Measurements from ENCODE around the gene TMEM207.
"Not testable (repeated sequence)": the region's sequence is repeated elsewhere in the genome, so short reads cannot be mapped to it uniquely, and the experiment has no call there.

Gene TMEM207

DNA sequence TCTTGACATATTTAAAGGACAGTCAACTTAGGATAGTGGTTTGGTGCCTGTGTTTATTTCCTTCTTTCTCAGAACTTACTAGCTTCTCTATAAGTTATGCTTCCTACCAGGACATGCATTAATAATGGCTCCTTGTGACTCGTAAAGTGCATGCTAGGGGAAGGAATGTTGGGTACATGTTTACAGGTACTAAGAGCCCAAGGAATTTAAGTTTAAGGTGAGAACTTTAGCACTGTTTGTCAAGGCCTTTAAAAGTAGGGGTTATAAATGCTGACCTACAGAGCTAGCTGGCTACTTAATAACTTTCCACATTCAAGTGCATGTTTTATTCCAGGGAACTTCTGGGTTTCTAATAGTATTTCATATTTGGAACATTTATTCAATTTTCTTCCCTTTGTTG is at the start of gene TMEM207:
Gene TMEM207 (minus strand): TSS at position 101 of the 400 bp plus-strand sequence. CDS start 92 bp downstream, at position 9.
- DNase-seq, result no peak

GRCh38 chr3:190499122-190499521 is 49.4 kb upstream of the TMEM207 start:
- DNase-seq, result no peak

DNA sequence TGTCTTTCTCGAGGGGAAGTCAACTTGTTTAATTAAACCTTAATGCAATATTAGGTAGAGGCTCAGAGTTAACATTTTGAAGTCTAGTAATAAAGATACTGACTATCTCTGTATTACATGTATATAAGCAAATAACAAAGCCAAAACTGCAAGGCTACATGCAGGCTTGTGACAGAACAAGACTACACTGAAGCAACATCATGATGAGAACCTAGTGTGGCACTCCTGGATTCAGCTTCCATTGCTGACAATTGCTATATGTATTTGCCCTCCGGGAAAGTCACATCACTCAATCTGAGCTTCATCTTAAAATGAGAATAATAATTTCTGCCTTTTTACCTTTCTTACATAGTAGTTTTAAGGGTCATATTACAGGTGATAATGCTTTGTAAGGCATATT is 48.6 kb upstream of the TMEM207 start:
- no peak for DNase-seq

DNA sequence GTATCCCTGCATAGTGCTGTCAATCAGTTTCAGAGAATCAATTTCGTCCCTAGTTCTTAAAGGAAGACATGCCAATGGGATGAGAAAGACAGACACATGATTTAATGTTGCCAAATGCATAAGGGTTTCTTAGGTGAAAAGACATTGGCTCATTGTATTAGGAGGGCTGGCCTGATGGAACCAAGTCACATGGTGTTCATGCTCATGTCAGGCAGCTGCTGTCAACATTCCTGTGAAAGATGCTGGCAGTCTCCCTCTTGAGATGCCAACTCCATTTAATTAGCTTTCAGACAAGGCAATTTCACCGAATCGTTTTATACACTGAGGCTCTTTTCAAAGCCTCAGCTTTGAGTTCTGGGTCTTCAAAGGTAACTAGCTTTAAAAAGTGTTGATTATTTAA is 48.1 kb upstream of the TMEM207 start:
- DNase-seq, result no peak

GRCh38 chr3:190496859-190497258 is 47.2 kb upstream of the TMEM207 start:
- no peak for DNase-seq

DNA sequence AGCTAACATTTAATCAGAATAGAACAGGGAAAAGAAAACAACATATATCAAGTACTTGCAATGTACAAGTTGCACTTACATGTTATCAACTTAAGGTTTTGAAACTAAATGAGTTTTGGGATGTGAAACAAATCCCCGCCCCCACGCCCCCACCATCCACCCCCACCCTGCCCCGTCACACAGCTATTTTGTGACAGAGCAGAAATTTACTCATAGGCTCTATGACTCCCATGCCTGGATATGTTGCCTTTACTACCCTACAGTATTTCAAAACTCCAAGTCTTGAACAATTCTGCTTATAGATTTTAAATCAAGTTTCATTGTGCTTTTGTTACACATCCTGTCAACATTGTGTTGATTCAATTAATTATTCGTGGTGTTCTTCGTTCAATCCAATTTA is 46.1 kb upstream of the TMEM207 start:
- DNase-seq, result no peak

DNA sequence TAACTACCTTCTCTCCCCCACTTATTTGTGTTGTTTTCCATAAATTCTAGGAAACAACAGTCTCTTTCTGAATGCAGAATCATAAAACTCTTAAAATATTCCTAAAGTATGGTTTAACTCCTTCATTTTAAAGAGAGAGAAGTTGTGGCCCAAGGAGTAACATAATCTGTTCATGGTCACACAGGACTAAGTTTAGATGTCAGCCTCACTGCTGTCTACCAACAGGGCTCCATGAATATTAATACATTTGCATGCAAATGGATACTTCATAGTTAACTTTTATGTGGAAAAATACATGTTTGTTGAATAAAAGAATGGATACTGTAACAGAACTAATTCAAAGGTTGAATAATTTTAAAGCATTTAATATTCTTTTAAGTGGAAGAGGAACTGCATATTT is 45.7 kb upstream of the TMEM207 start:
- DNase-seq, result no peak

DNA sequence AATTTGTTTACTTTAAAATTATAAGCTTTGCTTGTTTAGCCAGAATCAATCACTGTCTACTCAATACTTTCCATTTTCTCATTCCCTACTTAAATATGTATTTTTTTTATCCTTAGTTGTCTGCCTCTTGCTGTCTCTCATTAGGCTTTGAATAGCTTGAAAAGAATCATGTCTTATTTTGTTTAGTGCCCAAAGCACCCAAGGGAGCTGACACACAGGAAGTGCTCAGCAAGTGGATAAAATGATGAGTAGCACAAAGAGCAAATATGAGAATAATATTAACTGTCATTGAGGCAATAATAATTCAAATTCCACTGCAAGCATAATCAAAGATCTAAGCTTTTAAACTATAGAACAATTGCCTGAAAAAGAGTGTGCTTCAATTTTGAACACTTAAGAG is 45.2 kb upstream of the TMEM207 start:
- DNase-seq, result no peak

DNA sequence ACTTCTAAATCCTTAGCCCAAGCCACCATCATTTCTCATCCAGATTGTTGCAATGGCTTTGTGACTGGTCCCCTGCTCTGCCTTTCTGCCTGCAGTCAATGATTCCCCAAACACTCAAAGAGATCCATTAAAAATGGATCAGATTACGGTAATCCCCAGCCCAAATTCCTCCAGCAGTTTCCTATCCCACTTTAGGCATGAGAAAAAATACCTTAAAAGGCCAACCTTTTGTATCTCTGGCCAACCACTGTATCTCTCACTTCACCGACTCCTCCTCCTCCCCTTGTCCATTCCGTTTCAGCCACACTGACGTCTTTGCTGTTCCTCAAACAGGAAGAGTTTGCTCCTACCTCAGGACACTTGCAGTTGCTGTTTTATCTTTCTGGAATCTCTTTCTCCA is 43.3 kb upstream of the TMEM207 start:
- DNase-seq, result no peak

- no peak for DNase-seq
Observed at GRCh38 chr3:190492129-190492528, 42.4 kb upstream of the TMEM207 start.

DNA sequence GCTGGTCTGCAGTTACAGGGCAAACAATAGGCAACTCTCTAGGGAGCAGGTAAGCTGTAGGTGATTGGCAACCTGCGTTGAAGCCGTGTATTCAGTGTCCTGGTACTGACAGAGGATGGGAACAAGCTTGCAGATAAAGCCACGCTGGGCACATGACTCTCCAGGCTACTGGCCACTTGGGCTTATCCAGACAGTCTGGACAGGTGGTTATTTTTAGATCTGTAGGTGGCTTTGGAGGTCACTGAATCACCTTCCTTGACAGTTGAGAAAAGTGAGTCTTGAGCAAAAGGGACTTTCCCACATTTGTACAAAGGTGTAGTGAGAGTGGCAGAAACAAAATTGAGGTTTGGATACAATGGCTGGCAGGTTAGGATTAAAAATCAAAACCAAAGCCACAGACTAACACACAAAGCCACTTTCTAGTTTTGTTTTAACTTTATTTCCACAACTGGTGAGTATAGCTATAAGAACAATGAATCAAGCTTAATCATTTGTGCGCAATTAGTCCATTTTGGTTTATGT is 41.9 kb upstream of the TMEM207 start:
- DNase-seq, result no peak

DNA sequence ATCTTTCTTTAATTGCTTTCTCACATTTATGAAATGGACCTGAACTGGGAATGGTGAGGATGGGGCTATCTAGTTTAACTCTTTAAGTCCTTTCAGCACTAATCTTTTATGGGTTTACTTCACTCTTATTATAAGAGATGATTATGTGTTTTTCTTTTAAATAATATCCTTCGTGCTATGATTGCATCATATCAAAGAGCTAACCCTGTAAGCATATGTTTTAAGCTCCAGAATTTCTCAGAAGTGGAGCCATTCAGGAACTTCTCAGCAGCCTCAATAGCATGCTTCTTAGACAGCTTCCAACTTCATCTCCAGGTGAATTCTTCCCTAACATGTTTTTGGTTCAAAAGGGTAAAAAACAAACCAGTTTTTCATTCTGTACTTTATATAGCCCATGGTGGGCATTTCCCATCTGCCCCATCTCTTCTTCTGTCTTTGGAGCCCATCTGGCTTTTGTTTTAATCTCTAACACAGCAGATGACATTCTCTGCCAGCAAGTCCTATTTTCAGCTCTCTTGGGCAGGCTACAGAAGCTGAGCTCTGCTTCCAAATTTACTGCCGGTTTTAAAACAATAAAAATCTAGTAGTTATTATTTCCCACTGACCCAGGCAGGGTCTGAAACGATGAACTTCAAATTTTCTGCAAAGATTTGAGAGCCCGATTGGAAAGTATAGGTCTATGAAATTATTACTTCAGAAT is 37.4 kb upstream of the TMEM207 start:
- no peak for DNase-seq

DNA sequence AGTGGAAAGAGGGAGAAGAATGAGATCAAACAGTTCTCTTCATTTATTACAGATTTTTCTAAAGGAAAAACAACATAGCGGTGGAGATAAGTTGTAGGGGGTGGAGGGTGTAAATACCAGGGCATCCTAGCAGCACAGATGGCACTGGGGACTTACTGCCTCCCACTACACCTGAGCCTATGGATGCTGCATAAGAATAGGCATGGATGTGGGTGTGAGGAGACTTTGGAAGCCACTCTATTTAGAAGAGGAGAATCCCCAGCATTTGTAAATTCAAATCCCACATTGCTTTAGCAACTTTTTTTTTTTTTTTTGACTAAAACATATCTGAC is 36.8 kb upstream of the TMEM207 start:
- DNase-seq, result no peak

- no peak for DNase-seq
Observed at GRCh38 chr3:190485830-190486532, 36.3 kb upstream of the TMEM207 start.

DNA sequence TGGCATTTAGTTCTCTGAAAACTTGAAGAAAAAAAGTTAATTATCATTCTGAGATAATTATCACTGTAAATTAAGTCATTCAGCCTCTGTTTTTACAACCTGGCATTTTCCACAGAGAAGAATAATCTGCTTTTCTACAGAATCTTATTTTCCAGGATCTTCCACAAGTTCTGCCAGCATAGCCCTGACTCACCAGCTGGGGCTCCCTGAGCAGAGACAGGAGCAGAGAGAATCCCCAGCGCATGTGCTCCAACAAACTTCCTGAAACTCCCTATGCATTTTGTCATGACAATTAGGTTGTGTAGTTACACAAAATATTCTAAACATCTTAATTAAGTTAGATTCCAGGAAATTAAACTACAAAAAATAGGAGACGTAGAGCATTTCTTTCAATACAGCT is 32.1 kb upstream of the TMEM207 start:
- no peak for DNase-seq

DNA sequence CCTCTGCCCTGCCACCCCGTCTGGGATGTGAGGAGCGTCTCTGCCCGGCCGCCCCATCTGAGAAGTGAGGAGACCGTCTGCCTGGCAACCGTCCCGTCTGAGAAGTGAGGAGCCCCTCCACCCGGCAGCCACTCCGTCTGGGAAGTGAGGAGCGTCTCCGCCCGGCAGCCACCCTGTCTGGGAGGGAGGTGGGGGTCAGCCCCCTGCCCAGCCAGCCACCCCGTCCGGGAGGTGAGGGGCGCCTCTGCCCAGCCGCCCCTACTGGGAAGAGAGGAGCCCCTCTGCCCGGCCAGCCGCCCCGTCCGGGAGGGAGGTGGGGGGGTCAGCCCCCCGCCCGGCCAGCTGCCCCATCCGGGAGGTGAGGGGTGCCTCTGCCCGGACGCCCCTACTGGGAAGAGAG is 23.6 kb upstream of the TMEM207 start:
- not testable (repeated sequence) for DNase-seq

GRCh38 chr3:190467922-190468321 is 18.2 kb upstream of the TMEM207 start:
- DNase-seq, result no peak

DNA sequence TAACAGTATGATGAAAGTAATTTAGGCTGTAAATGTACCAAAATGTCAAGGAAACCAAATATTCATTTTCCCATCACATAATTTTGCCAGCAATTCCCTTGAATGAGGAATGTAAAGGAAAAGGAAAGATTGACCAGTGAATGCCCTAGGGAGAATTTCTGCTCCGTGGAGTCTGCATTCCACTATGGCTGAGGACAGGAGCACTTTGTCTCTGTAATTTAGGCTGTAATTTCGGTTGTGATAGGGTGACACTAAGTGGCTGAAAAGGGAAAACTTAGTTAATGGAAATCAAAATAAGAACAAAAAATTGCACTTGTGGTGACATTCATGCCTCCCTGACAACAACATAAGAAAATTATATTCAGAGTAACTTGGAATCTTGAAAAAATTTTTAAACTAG is 8.3 kb upstream of the TMEM207 start:
- DNase-seq, result no peak

DNA sequence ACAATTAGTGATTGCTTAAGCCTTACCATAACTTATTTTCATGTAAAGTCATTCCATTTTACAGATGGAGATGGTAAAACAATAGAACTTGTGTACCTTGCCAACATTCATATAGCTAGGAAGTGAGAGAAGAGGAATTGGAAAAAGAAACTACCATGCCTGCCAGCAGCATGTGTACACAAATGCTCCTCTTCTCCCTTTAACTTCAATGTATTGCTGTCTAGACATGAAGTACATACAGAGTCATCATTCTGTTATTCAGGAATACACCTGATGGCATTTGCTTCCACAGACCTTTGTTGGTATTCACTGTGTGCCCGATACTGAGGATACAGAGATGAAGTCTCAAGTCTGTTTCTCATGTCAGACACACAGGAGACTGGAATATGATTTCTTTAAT is 7.1 kb upstream of the TMEM207 start:
- DNase-seq, result no peak

- no peak for DNase-seq
Observed at GRCh38 chr3:190455828-190456227, 6.1 kb upstream of the TMEM207 start.

DNA sequence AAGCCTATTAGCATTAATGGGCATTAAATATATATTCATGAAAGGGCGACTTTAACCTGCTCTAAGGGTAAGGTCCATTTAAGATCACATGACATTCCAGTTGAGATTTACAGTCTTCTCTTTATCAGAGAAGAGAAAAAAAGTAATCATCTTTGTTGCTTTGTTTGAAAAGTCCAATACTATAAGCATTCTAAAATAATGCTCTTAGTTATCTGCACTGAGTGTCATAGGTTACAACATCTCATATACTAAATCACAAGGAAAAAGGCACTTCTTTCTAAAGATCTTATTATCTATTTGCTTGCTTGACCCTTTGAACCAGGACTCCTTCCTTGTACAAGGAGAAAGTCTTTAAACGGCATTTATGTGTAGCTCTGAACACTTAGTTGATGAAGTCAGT is 1.4 kb downstream of the TMEM207 start:
- no peak for DNase-seq

DNA sequence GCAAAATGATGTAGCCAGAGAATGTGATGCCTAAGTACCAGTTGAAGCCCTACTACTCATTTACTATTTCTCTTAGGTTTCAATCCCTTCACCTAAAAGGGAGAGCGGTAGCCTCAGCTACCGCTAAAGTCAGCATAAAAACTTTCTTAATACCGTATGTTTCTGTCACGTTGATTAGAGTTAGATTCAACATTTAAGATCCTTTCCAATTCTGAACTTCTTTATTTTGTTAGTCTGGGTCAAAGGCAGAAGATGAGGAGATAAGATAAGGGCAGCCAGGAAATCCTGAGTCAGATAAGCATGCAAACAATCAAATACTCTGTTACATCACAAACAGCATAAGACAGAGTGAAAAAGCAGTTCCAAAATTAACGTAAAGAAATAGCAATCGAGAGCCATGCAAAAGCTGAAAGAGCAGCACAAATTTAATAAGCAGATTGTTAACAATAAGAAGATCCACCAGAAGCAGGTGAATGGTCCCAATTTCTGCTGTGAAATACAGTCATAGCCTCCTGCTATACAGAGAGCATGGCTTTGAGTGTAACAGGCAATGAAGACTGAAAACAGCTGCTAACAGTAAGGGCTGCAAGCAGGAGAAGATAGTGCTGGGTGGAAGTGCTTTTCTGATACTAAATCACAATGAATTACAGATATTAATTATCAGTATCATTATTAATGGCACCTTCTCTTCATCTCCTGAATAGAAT is 3.0 kb downstream of the TMEM207 start:
- DNase-seq, result no peak

- no peak for DNase-seq
Observed at GRCh38 chr3:190444576-190445145, 5.0 kb downstream of the TMEM207 start.

DNA sequence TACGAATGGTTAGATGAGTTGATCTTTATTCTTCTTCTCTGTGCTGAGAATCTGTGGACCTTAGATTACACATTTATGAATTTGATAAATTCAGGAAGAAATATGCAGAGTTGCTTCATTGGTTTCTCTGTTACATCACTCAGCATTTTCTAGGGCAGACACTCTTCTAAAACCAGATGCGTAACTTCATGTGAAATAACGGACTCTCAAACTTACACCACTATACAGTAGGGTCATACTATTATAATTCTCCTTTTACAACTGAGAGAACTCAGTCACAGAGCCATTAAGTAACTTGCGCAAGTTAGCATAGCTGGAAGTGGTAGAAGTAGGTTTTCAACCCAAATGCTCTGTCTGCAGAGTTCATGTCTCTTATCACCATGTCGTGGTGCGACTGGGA is 5.7 kb downstream of the TMEM207 start:
- no peak for DNase-seq

Data from NCI-H187 (cell line).